Measurements from ENCODE around the gene SERPINA6. TPM values are rescaled to one million over a fixed set of nuclear protein-coding genes. Genes with fewer than 3 reads are reported as not detected.
"Not testable (repeated sequence)": the region's sequence is repeated elsewhere in the genome, so short reads cannot be mapped to it uniquely, and the experiment has no call there.

The SERPINA6 gene
- total RNA-seq, 1 donor from 2014 or later: 0.77 TPM

- Mint-ChIP-seq H3K9me3 (no peaks in the 10 kb centered on the region), H3K27ac (no peak overlapping the region), H3K36me3 (no peaks in the 10 kb centered on the region), H3K27me3 (peaks cover 4% of the 10 kb centered on the region), H3K4me1 (ENCODE audit: unreplicated experiment) (no peaks in the 10 kb centered on the region), H3K4me3 (no peak overlapping the region)
- DNase-seq (ENCODE audit: extremely low spot score, unreplicated experiment): no peak
- TF ChIP-seq CTCF (conservative IDR thresholded peaks at IDR 0.05): no peak
Observed at GRCh38 chr14:94304243-94304642, 18.9 kb downstream of the SERPINA6 start.

GRCh38 chr14:94303111-94303510, 20.0 kb downstream of the SERPINA6 start:
- no peaks in the 10 kb centered on the region for H3K4me1 Mint-ChIP-seq (ENCODE audit: unreplicated experiment)
- no peaks in the 10 kb centered on the region for H3K9me3 Mint-ChIP-seq
- no peak overlapping the region for H3K27ac Mint-ChIP-seq
- no peak overlapping the region for H3K4me3 Mint-ChIP-seq
- H3K36me3 Mint-ChIP-seq: no peaks in the 10 kb centered on the region
- no peak for TF ChIP-seq CTCF (conservative IDR thresholded peaks at IDR 0.05)
- H3K27me3 Mint-ChIP-seq: peaks cover 3% of the 10 kb centered on the region
- no peak for DNase-seq (ENCODE audit: extremely low spot score, unreplicated experiment)

GRCh38 chr14:94298130-94298529, 25.0 kb downstream of the SERPINA6 start:
- TF ChIP-seq CTCF (conservative IDR thresholded peaks at IDR 0.05): no peak
- no peaks in the 10 kb centered on the region for H3K9me3 Mint-ChIP-seq
- no peaks in the 10 kb centered on the region for H3K27me3 Mint-ChIP-seq
- H3K27ac Mint-ChIP-seq: no peak overlapping the region
- no peaks in the 10 kb centered on the region for H3K36me3 Mint-ChIP-seq
- peaks cover 2% of the 10 kb centered on the region for H3K4me1 Mint-ChIP-seq (ENCODE audit: unreplicated experiment)
- H3K4me3 Mint-ChIP-seq: no peak overlapping the region
- no peak for DNase-seq (ENCODE audit: extremely low spot score, unreplicated experiment)

GRCh38 chr14:94296181-94296545, 27.0 kb downstream of the SERPINA6 start:
- H3K9me3 Mint-ChIP-seq; H3K36me3 Mint-ChIP-seq; H3K4me1 Mint-ChIP-seq (ENCODE audit: unreplicated experiment); DNase-seq (ENCODE audit: extremely low spot score, unreplicated experiment); H3K4me3 Mint-ChIP-seq; H3K27ac Mint-ChIP-seq; H3K27me3 Mint-ChIP-seq: not testable (repeated sequence)

GRCh38 chr14:94295360-94296180, 27.6 kb downstream of the SERPINA6 start:
- Mint-ChIP-seq H3K9me3 (no peaks in the 10 kb centered on the region), H3K36me3 (no peaks in the 10 kb centered on the region), H3K27me3 (no peaks in the 10 kb centered on the region), H3K27ac (no peak overlapping the region), H3K4me3 (no peak overlapping the region), H3K4me1 (ENCODE audit: unreplicated experiment) (peaks cover 5% of the 10 kb centered on the region)
- DNase-seq (ENCODE audit: extremely low spot score, unreplicated experiment): no peak
- no peak for TF ChIP-seq CTCF (conservative IDR thresholded peaks at IDR 0.05)

- Mint-ChIP-seq H3K9me3 (no peaks in the 10 kb centered on the region), H3K36me3 (no peaks in the 10 kb centered on the region), H3K27ac (no peak overlapping the region), H3K4me1 (ENCODE audit: unreplicated experiment) (peaks cover 5% of the 10 kb centered on the region), H3K4me3 (no peak overlapping the region), H3K27me3 (no peaks in the 10 kb centered on the region)
- no peak for DNase-seq (ENCODE audit: extremely low spot score, unreplicated experiment)
- no peak for TF ChIP-seq CTCF (conservative IDR thresholded peaks at IDR 0.05)
Observed at GRCh38 chr14:94293578-94293924, 29.6 kb downstream of the SERPINA6 start.
